ENCODE measurements around the gene TOLLIP. TPM values are rescaled to one million over a fixed set of nuclear protein-coding genes. Genes with fewer than 3 reads are reported as not detected.

The TOLLIP gene
- total RNA-seq, 1 experiment from 2014 or later: 78.3 TPM

- DNase-seq: no peak
- BruUV-seq (replicated peaks): no TSS peak
- H3K36me3 Mint-ChIP-seq (ENCODE audit: insufficient read depth, unreplicated experiment): no peaks in the 10 kb centered on the region
- H3K27me3 ChIP-seq (replicated peaks; ENCODE audit: control insufficient read depth, insufficient read depth, low read length): no peaks in the 10 kb centered on the region
- H3K27me3 Mint-ChIP-seq (ENCODE audit: insufficient read depth, unreplicated experiment): peaks cover 3% of the 10 kb centered on the region
- no peaks in the 10 kb centered on the region for H3K9me3 Mint-ChIP-seq (ENCODE audit: unreplicated experiment)
- H3K9me3 ChIP-seq: no peaks in the 10 kb centered on the region
- H3K27ac Mint-ChIP-seq (ENCODE audit: unreplicated experiment): no peak overlapping the region
- no peaks in the 10 kb centered on the region for H3K4me1 ChIP-seq
- H3K4me1 Mint-ChIP-seq (ENCODE audit: low read depth, unreplicated experiment): no peaks in the 10 kb centered on the region
- TF ChIP-seq, protein P1, sequence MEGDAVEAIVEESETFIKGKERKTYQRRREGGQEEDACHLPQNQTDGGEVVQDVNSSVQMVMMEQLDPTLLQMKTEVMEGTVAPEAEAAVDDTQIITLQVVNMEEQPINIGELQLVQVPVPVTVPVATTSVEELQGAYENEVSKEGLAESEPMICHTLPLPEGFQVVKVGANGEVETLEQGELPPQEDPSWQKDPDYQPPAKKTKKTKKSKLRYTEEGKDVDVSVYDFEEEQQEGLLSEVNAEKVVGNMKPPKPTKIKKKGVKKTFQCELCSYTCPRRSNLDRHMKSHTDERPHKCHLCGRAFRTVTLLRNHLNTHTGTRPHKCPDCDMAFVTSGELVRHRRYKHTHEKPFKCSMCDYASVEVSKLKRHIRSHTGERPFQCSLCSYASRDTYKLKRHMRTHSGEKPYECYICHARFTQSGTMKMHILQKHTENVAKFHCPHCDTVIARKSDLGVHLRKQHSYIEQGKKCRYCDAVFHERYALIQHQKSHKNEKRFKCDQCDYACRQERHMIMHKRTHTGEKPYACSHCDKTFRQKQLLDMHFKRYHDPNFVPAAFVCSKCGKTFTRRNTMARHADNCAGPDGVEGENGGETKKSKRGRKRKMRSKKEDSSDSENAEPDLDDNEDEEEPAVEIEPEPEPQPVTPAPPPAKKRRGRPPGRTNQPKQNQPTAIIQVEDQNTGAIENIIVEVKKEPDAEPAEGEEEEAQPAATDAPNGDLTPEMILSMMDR (IDR thresholded peaks at IDR 0.05; ENCODE audit: insufficient read depth in 1 of 2, low read depth in 1 of 2, low read length in 1 of 2, severe bottlenecking in 1 of 2, unreplicated experiment in 1 of 2): no peak
- ChIA-PET CTCF (no interaction called here), POLR2A (no interaction called here)
- intact Hi-C loops (cut with micrococcal nuclease; ENCODE audit: unreplicated experiment): no loop called here
- no peak overlapping the region for H3K4me3 Mint-ChIP-seq (ENCODE audit: unreplicated experiment)
- H3K4me3 ChIP-seq (ENCODE audit: low read depth, low read length): no peak overlapping the region
- H3K36me3 ChIP-seq (ENCODE audit: control insufficient read depth, insufficient read depth, low read length): no peaks in the 10 kb centered on the region
Measured at GRCh38 chr11:1242289-1242688, 67.1 kb downstream of the TOLLIP start.

GRCh38 chr11:1241706-1242105, 67.7 kb downstream of the TOLLIP start:
- Histone ChIP-seq H3K27me3 (replicated peaks; ENCODE audit: control insufficient read depth, insufficient read depth, low read length) (no peaks in the 10 kb centered on the region), H3K4me1 (no peaks in the 10 kb centered on the region), H3K4me3 (ENCODE audit: low read depth, low read length) (no peak overlapping the region), H3K9me3 (no peaks in the 10 kb centered on the region), H3K36me3 (ENCODE audit: control insufficient read depth, insufficient read depth, low read length) (no peaks in the 10 kb centered on the region)
- Mint-ChIP-seq H3K4me3 (ENCODE audit: unreplicated experiment) (no peak overlapping the region), H3K27ac (ENCODE audit: unreplicated experiment) (no peak overlapping the region), H3K9me3 (ENCODE audit: unreplicated experiment) (no peaks in the 10 kb centered on the region), H3K27me3 (ENCODE audit: insufficient read depth, unreplicated experiment) (peaks cover 6% of the 10 kb centered on the region), H3K36me3 (ENCODE audit: insufficient read depth, unreplicated experiment) (no peaks in the 10 kb centered on the region), H3K4me1 (ENCODE audit: low read depth, unreplicated experiment) (no peaks in the 10 kb centered on the region)
- intact Hi-C loops (cut with micrococcal nuclease; ENCODE audit: unreplicated experiment): no loop called here
- DNase-seq: no peak
- ChIA-PET CTCF (no interaction called here), POLR2A (no interaction called here)
- TF ChIP-seq, protein P1 (IDR thresholded peaks at IDR 0.05; ENCODE audit: insufficient read depth in 1 of 2, low read depth in 1 of 2, low read length in 1 of 2, severe bottlenecking in 1 of 2, unreplicated experiment in 1 of 2): no peak
- no TSS peak for BruUV-seq (replicated peaks)

DNA sequence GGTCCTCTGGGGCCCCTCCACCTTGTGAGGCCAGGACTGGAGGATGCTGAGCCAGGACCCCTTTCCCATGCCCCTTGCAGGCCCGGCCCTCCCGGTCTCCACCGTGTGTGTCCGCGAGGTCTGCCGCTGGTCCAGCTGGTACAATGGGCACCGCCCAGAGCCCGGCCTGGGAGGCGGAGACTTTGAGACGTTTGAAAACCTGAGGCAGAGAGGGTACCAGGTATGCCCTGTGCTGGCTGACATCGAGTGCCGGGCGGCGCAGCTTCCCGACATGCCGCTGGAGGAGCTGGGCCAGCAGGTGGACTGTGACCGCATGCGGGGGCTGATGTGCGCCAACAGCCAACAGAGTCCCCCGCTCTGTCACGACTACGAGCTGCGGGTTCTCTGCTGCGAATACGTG, 68.7 kb downstream of the TOLLIP start:
- DNase-seq: no peak
- CTCF ChIA-PET: no interaction called here
- BruUV-seq (replicated peaks): no TSS peak
- H3K4me1 ChIP-seq: no peaks in the 10 kb centered on the region
- no peaks in the 10 kb centered on the region for H3K4me1 Mint-ChIP-seq (ENCODE audit: low read depth, unreplicated experiment)
- H3K27me3 ChIP-seq (replicated peaks; ENCODE audit: control insufficient read depth, insufficient read depth, low read length): no peaks in the 10 kb centered on the region
- H3K36me3 Mint-ChIP-seq (ENCODE audit: insufficient read depth, unreplicated experiment): no peaks in the 10 kb centered on the region
- no peaks in the 10 kb centered on the region for H3K9me3 Mint-ChIP-seq (ENCODE audit: unreplicated experiment)
- no peaks in the 10 kb centered on the region for H3K9me3 ChIP-seq
- peaks cover 9% of the 10 kb centered on the region for H3K27me3 Mint-ChIP-seq (ENCODE audit: insufficient read depth, unreplicated experiment)
- H3K27ac Mint-ChIP-seq (ENCODE audit: unreplicated experiment): no peak overlapping the region
- TF ChIP-seq, protein P1 (IDR thresholded peaks at IDR 0.05; ENCODE audit: insufficient read depth in 1 of 2, low read depth in 1 of 2, low read length in 1 of 2, severe bottlenecking in 1 of 2, unreplicated experiment in 1 of 2): no peak
- no peaks in the 10 kb centered on the region for H3K36me3 ChIP-seq (ENCODE audit: control insufficient read depth, insufficient read depth, low read length)
- intact Hi-C loops (cut with micrococcal nuclease; ENCODE audit: unreplicated experiment): no loop called here
- H3K4me3 Mint-ChIP-seq (ENCODE audit: unreplicated experiment): no peak overlapping the region
- H3K4me3 ChIP-seq (ENCODE audit: low read depth, low read length): no peak overlapping the region
- POLR2A ChIA-PET: no interaction called here

Measured in Caco-2 (cell line).